H1 (cell line): ENCODE results near the gene LHPP. TPM values are rescaled to one million over a fixed set of nuclear protein-coding genes. Genes with fewer than 3 reads are reported as not detected.

Source experiments
- CTCF ChIA-PET: fragments of 300-600 bp; sonication (Branson Sonifier 250); formaldehyde crosslinking; loops from one replicate; lab custom pipeline; 2021; ENCODE audit not compliant: partially characterized antibody; lab: Charles Lee
- POLR2A ChIA-PET: fragments of 300-600 bp; sonication (Branson Sonifier 250); formaldehyde crosslinking; loops from one replicate; lab custom pipeline; 2021; ENCODE audit warnings: inconsistent platforms; ENCODE audit not compliant: partially characterized antibody; lab: Charles Lee
- DNase-seq, 2 experiments: peaks; one replicate each; pipeline versions ENCODE4 v3.0.0 to v3.0.0-alpha.2; 2010 to 2022; ENCODE audit warnings: low spot score in 2 of 2, low read depth in 1 of 2, mixed read lengths in 1 of 2
- FAIRE-seq: peaks from 2 replicates; lab custom pipeline; 2011; peaks lifted over from hg19 to GRCh38; lab: Jason Lieb, UNC
- H2AFZ ChIP-seq: 2 replicates; pipeline ENCODE4 v1.8.1; 2012; ENCODE audit warnings: low read length, inconsistent platforms
- H2AK5ac ChIP-seq: 2 replicates; pipeline ENCODE4 v1.6.1; 2013; ENCODE audit warnings: low read depth, low read length
- H2BK120ac ChIP-seq: replicated peaks from 2 replicates; pipeline ENCODE3; 2013; ENCODE audit warnings: low read depth, low read length, inconsistent platforms
- H2BK12ac ChIP-seq: 2 replicates; pipeline ENCODE4 v1.6.1; 2013; ENCODE audit warnings: low read depth, low read length
- H2BK15ac ChIP-seq: 2 replicates; pipeline ENCODE4 v1.6.1; 2013; ENCODE audit warnings: low read length
- H2BK20ac ChIP-seq: 2 replicates; pipeline ENCODE4 v1.6.1; 2013; ENCODE audit warnings: low read length
- H2BK5ac ChIP-seq: 2 replicates; pipeline ENCODE4 v1.6.1; 2013; ENCODE audit warnings: low read depth, low read length
- H3K14ac ChIP-seq: 2 replicates; pipeline ENCODE4 v1.6.1; 2013; ENCODE audit warnings: inconsistent platforms; ENCODE audit not compliant: insufficient read length
- H3K18ac ChIP-seq: 2 replicates; pipeline ENCODE4 v1.6.1; 2013; ENCODE audit warnings: low read length; ENCODE audit errors: extremely low read depth
- H3K23ac ChIP-seq: 2 replicates; pipeline ENCODE4 v1.6.1; 2013; ENCODE audit warnings: inconsistent platforms; ENCODE audit not compliant: insufficient read length
- H3K23me2 ChIP-seq: 2 replicates; pipeline ENCODE4 v1.6.1; 2013; ENCODE audit warnings: low read depth, low read length
- H3K27ac ChIP-seq: 2 replicates; pipeline ENCODE4 v1.6.1; 2011; ENCODE audit warnings: low read depth, low read length, inconsistent platforms
- H3K27me3 ChIP-seq, 4 experiments: replicated peaks in 1 of 4; 1 replicate in 1 of 4; 2 replicates in 3 of 4; pipeline versions ENCODE4 v1.6.1 to v1.8.1; 2011 to 2013; ENCODE audit warnings: low read length in 3 of 4, mild to moderate bottlenecking in 3 of 4, inconsistent platforms in 2 of 4, mixed read lengths in 2 of 4, moderate library complexity in 1 of 4; ENCODE audit not compliant: control insufficient read depth in 3 of 4, insufficient read depth in 3 of 4; ENCODE audit errors: extremely low read depth in 1 of 4
- H3K36me3 ChIP-seq, 4 experiments: 2 replicates each; pipeline versions ENCODE4 v1.6.1 to v1.8.1; 2011 to 2013; ENCODE audit warnings: mild to moderate bottlenecking in 4 of 4, low read length in 3 of 4, moderate library complexity in 2 of 4, control low read depth in 1 of 4, inconsistent platforms in 1 of 4; ENCODE audit not compliant: insufficient read depth in 4 of 4, control insufficient read depth in 2 of 4
- H3K4ac ChIP-seq: replicated peaks from 2 replicates; pipeline ENCODE3; 2013; ENCODE audit warnings: low read length, low read depth, mixed read lengths, inconsistent platforms; ENCODE audit not compliant: insufficient read length
- H3K4me1 ChIP-seq, 4 experiments: replicated peaks in 1 of 4; 1 replicate in 1 of 4; 2 replicates in 3 of 4; pipeline versions ENCODE4 v1.6.1 to v1.8.1; 2011 to 2013; ENCODE audit warnings: low read length in 3 of 4, inconsistent platforms in 2 of 4, mixed read lengths in 1 of 4; ENCODE audit not compliant: insufficient read depth in 4 of 4, control insufficient read depth in 3 of 4
- H3K4me2 ChIP-seq, 2 experiments: 2 replicates each; pipeline versions ENCODE4 v1.6.1 to v1.8.1; 2011 to 2013; ENCODE audit warnings: low read depth in 2 of 2, low read length in 2 of 2, control low read depth in 1 of 2, inconsistent platforms in 1 of 2, mild to moderate bottlenecking in 1 of 2; ENCODE audit not compliant: insufficient read depth in 1 of 2
- H3K4me3 ChIP-seq, 4 experiments: fragments of 200-600, 300-600 bp in 1 of 4; sonication (generic), shearing (Covaris generic), sonication (Bioruptor Twin) in 1 of 4; 2 replicates each; pipeline versions ENCODE4 v1.5.1 to v1.8.1; 2011 to 2016; ENCODE audit warnings: low read length in 4 of 4, low read depth in 3 of 4, control low read depth in 2 of 4, inconsistent platforms in 2 of 4, mild to moderate bottlenecking in 2 of 4, mixed read lengths in 1 of 4, moderate library complexity in 1 of 4; ENCODE audit not compliant: insufficient read depth in 2 of 4; ENCODE audit errors: extremely low read depth in 1 of 4
- H3K56ac ChIP-seq: replicated peaks from 2 replicates; pipeline ENCODE3; 2013; ENCODE audit warnings: low read depth, mild to moderate bottlenecking, mixed read lengths, low read length, inconsistent platforms; ENCODE audit not compliant: insufficient read length
- H3K79me1 ChIP-seq: 2 replicates; pipeline ENCODE4 v1.6.1; 2013; ENCODE audit warnings: low read depth, low read length, control low read depth
- H3K79me2 ChIP-seq, 2 experiments: 2 replicates each; pipeline versions ENCODE4 v1.6.1 to v1.8.1; 2012 to 2013; ENCODE audit warnings: low read length in 2 of 2, mild to moderate bottlenecking in 2 of 2, inconsistent platforms in 1 of 2; ENCODE audit not compliant: insufficient read depth in 2 of 2, control insufficient read depth in 1 of 2
- H3K9ac ChIP-seq, 4 experiments: replicated peaks in 1 of 4; 1 replicate in 1 of 4; 2 replicates in 3 of 4; pipeline versions ENCODE4 v1.6.1 to v1.8.1; 2011 to 2013; ENCODE audit warnings: low read depth in 3 of 4, low read length in 3 of 4, control low read depth in 2 of 4, mild to moderate bottlenecking in 2 of 4, moderate library complexity in 2 of 4, inconsistent platforms in 1 of 4; ENCODE audit errors: extremely low read depth in 1 of 4
- H3K9me3 ChIP-seq, 2 experiments: 2 replicates each; pipeline versions ENCODE4 v1.6.1 to v1.8.1; 2012 to 2013; ENCODE audit warnings: mild to moderate bottlenecking in 2 of 2, moderate library complexity in 2 of 2, control low read depth in 1 of 2, inconsistent platforms in 1 of 2, low read depth in 1 of 2, low read length in 1 of 2, mixed read lengths in 1 of 2; ENCODE audit not compliant: insufficient read depth in 2 of 2
- H4K20me1 ChIP-seq, 2 experiments: replicated peaks in 1 of 2; 2 replicates each; pipeline versions ENCODE3 to v1.8.1; 2011 to 2013; ENCODE audit warnings: inconsistent platforms in 2 of 2, low read length in 2 of 2, mild to moderate bottlenecking in 1 of 2; ENCODE audit not compliant: insufficient read depth in 2 of 2, control insufficient read depth in 1 of 2
- H4K5ac ChIP-seq: 2 replicates; pipeline ENCODE4 v1.6.1; 2013; ENCODE audit warnings: low read length, low read depth, mixed read lengths, inconsistent platforms; ENCODE audit not compliant: insufficient read length
- H4K8ac ChIP-seq: 2 replicates; pipeline ENCODE4 v1.8.0; 2013; ENCODE audit warnings: mild to moderate bottlenecking, moderate library complexity, low read length, inconsistent platforms; ENCODE audit not compliant: insufficient read depth; ENCODE audit errors: extremely low read depth
- H4K91ac ChIP-seq: replicated peaks from 2 replicates; pipeline ENCODE3; 2013; ENCODE audit warnings: low read length, mixed read lengths, inconsistent platforms; ENCODE audit not compliant: insufficient read length
- BCL11A ChIP-seq, 2 experiments: IDR thresholded peaks; one replicate each; pipeline ENCODE4 v1.6.1; 2011; ENCODE audit warnings: low read depth in 2 of 2, low read length in 2 of 2, mild to moderate bottlenecking in 2 of 2
- FOSL1 ChIP-seq: IDR thresholded peaks from 2 replicates; pipeline ENCODE4 v1.6.1; 2011; ENCODE audit warnings: mild to moderate bottlenecking, low read depth, low read length, moderate library complexity; ENCODE audit not compliant: insufficient read depth
- RXRA ChIP-seq: IDR thresholded peaks from 2 replicates; pipeline ENCODE4 v1.6.1; 2011; ENCODE audit warnings: low read depth, mild to moderate bottlenecking, low read length, moderate library complexity; ENCODE audit not compliant: insufficient read depth
- SAP30 ChIP-seq: fragments of 300-600 bp; sonication (generic); IDR thresholded peaks from 2 replicates; pipeline ENCODE4 v1.7.1; 2012; ENCODE audit warnings: low read length, moderate library complexity, mild to moderate bottlenecking, inconsistent platforms; ENCODE audit not compliant: insufficient read depth, insufficient replicate concordance
- SIN3A ChIP-seq, 2 experiments: IDR thresholded peaks in 1 of 2; conservative IDR thresholded peaks in 1 of 2; 2 replicates each; pipeline ENCODE4 v1.6.1; 2011 to 2012; ENCODE audit warnings: low read length in 2 of 2, improper control_type of control experiment in 1 of 2, low read depth in 1 of 2, mild to moderate bottlenecking in 1 of 2
- SP1 ChIP-seq: IDR thresholded peaks from 2 replicates; pipeline ENCODE4 v1.6.1; 2011; ENCODE audit warnings: low read depth, low read length
- SP4 ChIP-seq: IDR thresholded peaks from 2 replicates; pipeline ENCODE4 v1.6.1; 2012; ENCODE audit warnings: low read length, inconsistent platforms
- SUZ12 ChIP-seq: fragments of 200-600 bp; sonication (generic); IDR thresholded peaks from 2 replicates; pipeline ENCODE4 v1.6.1; 2012; ENCODE audit warnings: mild to moderate bottlenecking, inconsistent platforms, low read length, moderate library complexity, mixed read lengths
- USF2 ChIP-seq: IDR thresholded peaks from 2 replicates; pipeline ENCODE4 v1.6.1; 2011; ENCODE audit warnings: low read length, improper control_type of control experiment
- WGBS, 2 experiments: shearing (Covaris generic) in 1 of 2; methylation state at CpG; one replicate each; pipeline versions ENCODE4 v1.1.6 to v1.1.7; 2013 to 2015; ENCODE audit warnings: low lambda C conversion rate in 2 of 2, mixed read lengths in 2 of 2, inconsistent platforms in 1 of 2, low coverage in 1 of 2, missing lambda C conversion rate in 1 of 2; ENCODE audit not compliant: insufficient replicate concordance in 2 of 2, insufficient coverage in 1 of 2, insufficient read length in 1 of 2; ENCODE audit errors: extremely low coverage in 1 of 2, missing lambda C conversion rate in 1 of 2; 5-methylcytosine and 5-hydroxymethylcytosine counted together
- polyA plus RNA-seq, 7 experiments: library from polyadenylated mRNA; depleted of rRNA in 3 of 7; stranded (reverse) in 5 of 7; unstranded in 2 of 7; fragments of >200 nt in 5 of 7; fragments of 200-250 nt in 2 of 7; gene quantifications; 1 replicate in 5 of 7; 2 replicates in 1 of 7; 4 replicates in 1 of 7; pipeline versions ENCODE4 v1.2.1 to v1.2.3, GENCODE V29; 2011 to 2013; ENCODE audit warnings: missing spikeins in 2 of 7, mixed read lengths in 2 of 7
- total RNA-seq: library from RNA; stranded (reverse); fragmentation: NEBNext Ultra II Directional; extraction: Animal tissue kit (Norgen Biotek cat#: 25700); gene quantifications from 2 replicates; pipeline ENCODE4 v1.2.1, GENCODE V29; 2021

The LHPP gene
- total and polyA plus RNA-seq, 2 of the 8 experiments (the other 6 are each of a cell fraction or from before 2014, with no cell fraction given) = 26.0 to 45.0 TPM

DNA sequence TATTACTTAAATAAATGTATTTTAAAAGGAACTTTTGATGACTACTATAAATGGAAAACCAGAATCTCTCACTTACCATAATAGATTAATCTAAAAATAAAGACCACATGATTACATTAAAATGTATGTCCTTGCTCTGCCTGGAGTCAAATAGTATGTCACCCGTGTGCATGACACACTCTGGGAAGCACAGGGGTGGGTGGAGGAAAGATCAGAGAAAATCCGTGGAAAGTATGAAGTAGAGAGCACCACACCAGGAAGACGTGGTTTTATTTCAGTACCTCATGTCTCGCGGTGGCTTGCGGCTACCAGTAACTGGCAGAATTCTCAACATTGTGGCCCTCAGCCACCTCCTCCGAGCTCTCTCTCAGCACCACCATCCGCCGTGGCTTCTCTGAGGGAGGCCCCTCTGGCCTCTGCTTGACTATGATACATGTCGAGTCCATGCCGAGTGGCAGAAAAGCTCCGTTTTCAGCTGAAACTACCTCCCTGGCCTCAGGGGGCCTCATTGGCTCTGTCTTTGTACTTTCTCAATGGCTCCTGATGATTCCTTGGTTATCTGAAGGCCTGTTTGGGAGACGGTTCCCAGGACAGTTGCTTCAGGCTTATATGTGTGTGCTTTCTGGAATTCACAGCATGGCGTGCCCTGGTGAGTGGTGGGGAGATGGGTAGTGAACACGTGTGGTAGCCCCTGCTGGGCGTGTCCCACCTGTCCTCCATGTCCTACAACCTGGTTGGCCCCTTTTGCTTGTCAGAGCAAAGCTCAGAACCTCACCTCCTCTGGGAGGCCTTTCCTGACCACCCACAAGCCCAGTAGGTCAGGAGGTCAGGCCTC, 49.8 kb downstream of the LHPP start:
- Histone ChIP-seq H3K79me2 (no peaks in the 10 kb centered on the region), H3K9ac (no peak overlapping the region), H2BK15ac (no peak overlapping the region), H2AFZ (no peak overlapping the region), H3K79me1 (no peaks in the 10 kb centered on the region), H4K91ac (no peak overlapping the region), H2BK12ac (peak overlapping the region; percentile 17; the same call in 1 of the 2 replicates), H4K8ac (no peak overlapping the region; the same call in 1 of the 2 replicates), H2AK5ac (0 out of 2 replicates have a peak overlapping the region, but pooled peaks have one; percentile 39), H3K4me2 (no peak overlapping the region), H3K4ac (no peak overlapping the region), H3K27ac (no peak overlapping the region), H3K23ac (no peak overlapping the region), H3K14ac (no peak overlapping the region), H3K4me1 (peaks cover 0 to 2% (median 0%) of the 10 kb centered on the region in 4 experiments; a peak in 1 of 7 replicates), H2BK120ac (no peak overlapping the region), H3K18ac (no peak overlapping the region), H3K36me3 (no peaks in the 10 kb centered on the region), H3K56ac (no peak overlapping the region), H4K20me1 (no peaks in the 10 kb centered on the region), H3K27me3 (no peaks in the 10 kb centered on the region), H3K9me3 (no peaks in the 10 kb centered on the region), H2BK5ac (no peak overlapping the region; the same call in 1 of the 2 replicates), H4K5ac (no peak overlapping the region), H3K4me3 (no peak overlapping the region), H3K23me2 (peaks cover 9% of the 10 kb centered on the region; the same call in 1 of the 2 replicates), H2BK20ac (no peak overlapping the region)
- POLR2A ChIA-PET = interaction anchor here (1.2 to 2.2 kb wide), 2 partner anchors 37 to 93 kb away, joined by 3 to 5 read pairs; partner anchors contain the start of gene OAT
- TF ChIP-seq SUZ12 (no peak), USF2 (no peak), SIN3A (conservative IDR thresholded peaks at IDR 0.05 in 1 of 2, IDR thresholded peaks at IDR 0.05 in 1 of 2; ENCODE audit: low read depth in 1 of 2, low read length in 2 of 2) (no peak), SP4 (no peak), FOSL1 (no peak), SAP30 (no peak), BCL11A (IDR thresholded peaks at IDR 0.05; ENCODE audit: low read depth in 2 of 2, low read length in 2 of 2) (no peak), SP1 (no peak), RXRA (no peak)
- no peak for DNase-seq
- CTCF ChIA-PET = interaction anchor here (0.8 to 2.0 kb wide), 4 partner anchors 10 to 108 kb away, joined by 3 to 7 read pairs (median 3); no protein-coding TSS in a partner anchor
- 92% methylated on average over 16 of the region's 16 CpGs; no CpG with 5 or more reads in 1 of the 2 experiments for WGBS, 2 experiments
- no peak for FAIRE-seq
